Kidney (tissue), 14 donors: ENCODE data around the gene SPOCK2. TPM values are rescaled to one million over a fixed set of nuclear protein-coding genes. Genes with fewer than 3 reads are reported as not detected.
"Not testable (repeated sequence)": the region's sequence is repeated elsewhere in the genome, so short reads cannot be mapped to it uniquely, and the experiment has no call there.

ENCODE experiments used
- DNase-seq, 5 donors: peaks; one replicate each; pipeline ENCODE4 v3.0.0-alpha.2; 2013 to 2020
- FAIRE-seq: peaks from 2 replicates; lab custom pipeline; 2012; peaks lifted over from hg19 to GRCh38; lab: Jason Lieb, UNC
- H3K27ac ChIP-seq, 2 donors: one replicate each; pipeline ENCODE4 v1.7.0; 2013; ENCODE audit warnings: low read depth in 2 of 2, low read length in 2 of 2, inconsistent platforms in 1 of 2
- H3K27me3 ChIP-seq: one replicate; pipeline ENCODE4 v1.7.1; 2013; ENCODE audit warnings: low read length, inconsistent platforms; ENCODE audit not compliant: control insufficient read depth, insufficient read depth
- H3K36me3 ChIP-seq, 3 donors: one replicate each; pipeline versions ENCODE4 v1.7.0 to v1.7.1; 2013; ENCODE audit warnings: low read length in 3 of 3, control low read depth in 1 of 3, inconsistent platforms in 1 of 3; ENCODE audit not compliant: insufficient read depth in 3 of 3, control insufficient read depth in 2 of 3
- H3K4me1 ChIP-seq, 3 donors: one replicate each; pipeline versions ENCODE4 v1.7.0 to v1.7.1; 2013; ENCODE audit warnings: low read length in 3 of 3, inconsistent platforms in 1 of 3, low read depth in 1 of 3; ENCODE audit not compliant: control insufficient read depth in 2 of 3, insufficient read depth in 2 of 3
- H3K4me3 ChIP-seq, 3 donors: one replicate each; pipeline versions ENCODE4 v1.7.0 to v1.8.1; 2013; ENCODE audit warnings: low read length in 3 of 3, control low read depth in 1 of 3, inconsistent platforms in 1 of 3
- H3K9ac ChIP-seq, 3 donors: one replicate each; pipeline versions ENCODE4 v1.7.0 to v1.7.1; 2013; ENCODE audit warnings: low read length in 3 of 3, control low read depth in 1 of 3, inconsistent platforms in 1 of 3
- H3K9me3 ChIP-seq, 3 donors: one replicate each; pipeline versions ENCODE4 v1.7.0 to v1.7.1; 2013; ENCODE audit warnings: low read length in 3 of 3, control low read depth in 1 of 3, inconsistent platforms in 1 of 3; ENCODE audit not compliant: control insufficient read depth in 2 of 3, insufficient read depth in 1 of 3
- intact Hi-C: fragments of 100-400 bp; cut with DNase I; formaldehyde crosslinking; loops from one replicate; pipeline ENCODE4 v1.11.1; 2022
- polyA plus RNA-seq: library from polyadenylated mRNA; stranded (reverse); fragments of 350-450 nt; fragmentation: Illumina TruSeq; extraction: RNeasy Lipid Tissue Mini Kit (QIAGEN cat#74804); gene quantifications from one replicate; pipeline ENCODE4 v1.2.3, GENCODE V29; 2014; ENCODE audit warnings: low read depth, low replicate concordance; ENCODE audit not compliant: insufficient read depth
- total RNA-seq: library from RNA; stranded (reverse); fragmentation: NEBNext Ultra II Directional; extraction: Animal tissue kit (Norgen Biotek cat#: 25700); gene quantifications from one replicate; pipeline ENCODE4 v1.2.1, GENCODE V29; 2021
- TF ChIP-seq, protein P1 (sequence below): IDR thresholded peaks from 3 replicates; pipeline ENCODE4 v1.5.1; 2012; ENCODE audit warnings: mild to moderate bottlenecking, moderate library complexity, borderline replicate concordance; ENCODE audit not compliant: insufficient read depth; ENCODE audit errors: extremely low read depth
- donor health status: control.
- donor health status: control.
- donor health status: control.
- donor health status: control.
- donor health status: control.
- donor health status: DM: yes; HTN: yes; CAD: no.
- donor health status: Normal renal cell carcinoma (clear cell type).

SPOCK2 gene
- total and polyA plus RNA-seq, 2 donors from 2014 or later, result 19.7 to 103 TPM

DNA sequence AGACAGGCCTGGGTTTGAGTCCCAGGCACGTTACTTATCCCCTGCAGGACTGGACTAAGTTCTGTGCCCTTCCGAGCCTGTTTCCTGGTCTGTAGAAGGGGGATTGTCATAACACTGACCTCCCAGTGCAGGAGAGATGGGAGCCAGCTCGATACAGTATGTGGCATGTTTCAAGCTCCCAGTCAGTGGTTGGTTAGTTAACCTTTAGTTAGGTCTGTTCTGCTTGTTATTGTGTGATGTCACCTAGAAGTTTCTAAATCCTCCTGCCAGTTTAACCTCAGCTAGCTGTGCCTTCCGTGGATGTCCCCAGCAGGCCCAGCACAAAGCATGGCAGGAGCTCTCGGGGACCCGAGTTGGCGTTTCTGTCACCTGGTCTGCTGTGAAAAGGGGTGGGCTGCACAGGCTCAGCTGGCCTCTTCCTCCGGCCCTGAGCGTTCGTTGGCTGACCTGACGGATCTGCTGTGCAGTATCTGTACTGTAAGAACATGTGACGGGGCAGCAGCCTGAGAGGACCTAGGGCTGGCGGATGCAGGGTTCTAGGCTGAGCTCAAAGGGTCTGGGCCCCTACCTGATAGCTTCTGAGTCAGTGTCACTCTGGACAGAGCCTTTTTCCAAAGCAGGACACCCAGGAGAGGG, 53.0 kb downstream of the SPOCK2 start:
- Histone ChIP-seq H3K9me3 (no peaks in the 10 kb centered on the region), H3K27me3 (no peaks in the 10 kb centered on the region), H3K4me3 (no peak overlapping the region), H3K36me3 (no peaks in the 10 kb centered on the region), H3K4me1 (peaks cover 0 to 5% (median 0%) of the 10 kb centered on the region in 3 donors), H3K27ac (no peak overlapping the region), H3K9ac (no peak overlapping the region)
- DNase-seq, result no peak
- no peak for FAIRE-seq
- intact Hi-C loops, result no loop called here
- TF ChIP-seq, protein P1, sequence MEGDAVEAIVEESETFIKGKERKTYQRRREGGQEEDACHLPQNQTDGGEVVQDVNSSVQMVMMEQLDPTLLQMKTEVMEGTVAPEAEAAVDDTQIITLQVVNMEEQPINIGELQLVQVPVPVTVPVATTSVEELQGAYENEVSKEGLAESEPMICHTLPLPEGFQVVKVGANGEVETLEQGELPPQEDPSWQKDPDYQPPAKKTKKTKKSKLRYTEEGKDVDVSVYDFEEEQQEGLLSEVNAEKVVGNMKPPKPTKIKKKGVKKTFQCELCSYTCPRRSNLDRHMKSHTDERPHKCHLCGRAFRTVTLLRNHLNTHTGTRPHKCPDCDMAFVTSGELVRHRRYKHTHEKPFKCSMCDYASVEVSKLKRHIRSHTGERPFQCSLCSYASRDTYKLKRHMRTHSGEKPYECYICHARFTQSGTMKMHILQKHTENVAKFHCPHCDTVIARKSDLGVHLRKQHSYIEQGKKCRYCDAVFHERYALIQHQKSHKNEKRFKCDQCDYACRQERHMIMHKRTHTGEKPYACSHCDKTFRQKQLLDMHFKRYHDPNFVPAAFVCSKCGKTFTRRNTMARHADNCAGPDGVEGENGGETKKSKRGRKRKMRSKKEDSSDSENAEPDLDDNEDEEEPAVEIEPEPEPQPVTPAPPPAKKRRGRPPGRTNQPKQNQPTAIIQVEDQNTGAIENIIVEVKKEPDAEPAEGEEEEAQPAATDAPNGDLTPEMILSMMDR, result no peak

DNA sequence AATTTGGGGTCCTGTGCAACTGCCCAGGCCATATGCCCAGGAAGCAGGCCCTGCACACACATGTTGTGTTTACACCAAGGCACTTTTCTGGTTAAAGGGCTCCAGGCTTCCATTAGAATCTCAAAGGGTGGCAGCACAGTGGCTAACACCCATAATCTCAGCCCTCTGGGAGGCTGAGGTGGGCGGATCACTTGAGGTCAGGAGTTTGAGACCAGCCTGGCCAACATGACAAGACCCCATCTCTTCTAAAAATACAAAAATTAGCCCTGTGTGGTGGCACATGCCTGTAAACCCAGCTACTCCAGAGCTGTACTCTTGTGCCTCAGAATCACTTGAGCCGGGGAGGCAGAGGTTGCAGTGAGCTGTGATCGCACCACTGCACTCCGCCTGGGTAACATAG, 53.6 kb downstream of the SPOCK2 start:
- no peak overlapping the region for H3K9ac ChIP-seq
- DNase-seq, result no peak
- H3K4me3 ChIP-seq, result no peak overlapping the region
- no peak overlapping the region for H3K27ac ChIP-seq
- FAIRE-seq, result no peak
- no peaks in the 10 kb centered on the region for H3K27me3 ChIP-seq
- intact Hi-C loops, result no loop called here
- H3K36me3 ChIP-seq, result no peaks in the 10 kb centered on the region
- no peaks in the 10 kb centered on the region for H3K9me3 ChIP-seq
- H3K4me1 ChIP-seq, result peaks cover 0 to 5% (median 0%) of the 10 kb centered on the region in 3 donors
- TF ChIP-seq, protein P1, result no peak

DNA sequence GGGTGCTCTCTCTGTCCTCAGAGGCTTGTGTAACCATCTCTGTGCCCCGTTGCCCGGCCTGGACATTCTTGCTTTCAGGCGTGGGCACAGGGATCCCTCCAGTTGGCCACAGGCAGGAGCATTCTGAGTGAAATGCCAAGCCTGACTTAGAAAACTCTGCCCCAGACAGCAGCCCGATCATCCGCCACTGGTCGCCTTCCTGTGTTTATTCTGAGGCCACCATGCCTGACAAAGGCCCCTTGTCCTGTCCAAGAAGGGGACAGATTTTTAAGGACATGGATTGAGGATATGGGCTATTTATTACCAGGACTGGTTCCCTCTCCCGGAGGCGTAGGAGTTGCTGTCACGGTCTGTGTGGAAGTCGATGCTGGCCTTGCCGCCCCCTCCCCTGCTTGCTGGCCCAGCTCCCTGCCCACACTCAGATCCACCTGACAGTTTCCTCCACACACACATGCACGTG, 54.3 kb downstream of the SPOCK2 start:
- intact Hi-C loops, result no loop called here
- no peak for FAIRE-seq
- Histone ChIP-seq H3K9me3 (no peaks in the 10 kb centered on the region), H3K36me3 (no peaks in the 10 kb centered on the region), H3K4me1 (peaks cover 0 to 5% (median 0%) of the 10 kb centered on the region in 3 donors), H3K4me3 (no peak overlapping the region), H3K27ac (no peak overlapping the region), H3K27me3 (no peaks in the 10 kb centered on the region), H3K9ac (no peak overlapping the region)
- DNase-seq, result peak in 2 of 5 donors; percentile 56 to 60
- TF ChIP-seq, protein P1, result no peak

DNA sequence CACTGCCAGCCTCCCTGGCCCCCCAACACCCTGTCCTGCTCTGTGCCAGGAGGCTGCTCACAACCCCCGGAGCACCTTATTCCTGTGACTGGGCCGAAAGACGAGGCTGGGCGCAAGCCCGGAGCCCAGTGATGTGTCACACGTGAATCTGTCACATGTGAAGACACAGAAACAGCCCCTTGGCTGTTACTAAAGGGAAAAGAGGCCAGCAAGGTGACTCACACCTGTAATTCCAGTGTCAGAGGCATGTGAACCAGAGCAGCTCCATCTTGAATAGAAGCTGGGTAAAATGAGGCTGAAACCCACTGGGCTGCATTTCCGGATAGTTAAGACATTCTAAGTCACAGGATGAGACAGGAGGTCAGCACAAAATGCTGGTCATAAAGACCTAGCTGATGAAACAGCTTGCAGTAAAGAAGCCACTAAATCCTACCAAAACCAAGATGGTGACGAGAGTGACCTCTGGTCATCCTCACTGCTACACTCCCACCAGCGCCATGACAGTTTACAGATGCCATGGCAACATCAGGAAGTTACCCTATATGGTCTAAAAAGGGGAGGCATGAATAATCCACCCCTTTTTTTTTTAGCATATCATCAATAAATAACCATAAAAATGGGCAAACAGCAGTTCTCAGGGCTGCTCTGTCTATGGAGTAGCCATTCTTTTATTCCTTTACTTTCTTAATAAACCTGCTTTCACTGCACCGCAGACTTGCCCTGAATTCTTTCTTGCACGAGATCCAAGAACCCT, 55.8 kb downstream of the SPOCK2 start:
- not testable (repeated sequence) for DNase-seq

More for the DNA sequence above, 55.8 kb downstream of the SPOCK2 start:
- H3K36me3 ChIP-seq, H3K27me3 ChIP-seq, FAIRE-seq, H3K4me1 ChIP-seq, intact Hi-C loops, H3K9me3 ChIP-seq, H3K4me3 ChIP-seq, H3K27ac ChIP-seq, H3K9ac ChIP-seq: not testable (repeated sequence)
